ENCODE results near the gene SLC10A4.

SLC10A4 gene

GRCh38 chr4:48489683-48490011 lies 6.5 kb downstream of the SLC10A4 start:
- DNase-seq (ENCODE audit: low spot score), result no peak

- DNase-seq (ENCODE audit: low spot score), result no peak
Observed at GRCh38 chr4:48490012-48490679, 7.0 kb downstream of the SLC10A4 start, which contains the start of gene ZAR1. ZAR1 (plus strand) TSS chr4:48490252; CDS start chr4:48490292, 40 bp downstream.

GRCh38 chr4:48490680-48491513 lies 7.8 kb downstream of the SLC10A4 start:
- DNase-seq (ENCODE audit: low spot score), result no peak

GRCh38 chr4:48491514-48492176 lies 8.5 kb downstream of the SLC10A4 start:
- DNase-seq (ENCODE audit: low spot score), result no peak

- no peak for DNase-seq (ENCODE audit: low spot score)
Observed at GRCh38 chr4:48493452-48494100, 10.4 kb downstream of the SLC10A4 start.

- no peak for DNase-seq (ENCODE audit: low spot score)
Observed at GRCh38 chr4:48495941-48496340, 12.8 kb downstream of the SLC10A4 start.

GRCh38 chr4:48498895-48499294 lies 15.8 kb downstream of the SLC10A4 start:
- DNase-seq (ENCODE audit: low spot score), result no peak

- DNase-seq (ENCODE audit: low spot score), result no peak
Observed at GRCh38 chr4:48499551-48500066, 16.5 kb downstream of the SLC10A4 start.

- no peak for DNase-seq (ENCODE audit: low spot score)
Observed at GRCh38 chr4:48503233-48504025, 20.3 kb downstream of the SLC10A4 start.

GRCh38 chr4:48504026-48504330 lies 20.8 kb downstream of the SLC10A4 start:
- DNase-seq (ENCODE audit: low spot score), result no peak

- DNase-seq (ENCODE audit: low spot score), result no peak
Observed at GRCh38 chr4:48504352-48504751, 21.2 kb downstream of the SLC10A4 start.

GRCh38 chr4:48506716-48507115 lies 23.6 kb downstream of the SLC10A4 start:
- no peak for DNase-seq (ENCODE audit: low spot score)

- no peak for DNase-seq (ENCODE audit: low spot score)
Observed at GRCh38 chr4:48509543-48509942, 26.4 kb downstream of the SLC10A4 start.

GRCh38 chr4:48518143-48518542 lies 35.0 kb downstream of the SLC10A4 start:
- no peak for DNase-seq (ENCODE audit: low spot score)

- DNase-seq (ENCODE audit: low spot score), result no peak
Observed at GRCh38 chr4:48526406-48526805, 43.3 kb downstream of the SLC10A4 start.

- DNase-seq (ENCODE audit: low spot score), result no peak
Observed at GRCh38 chr4:48538358-48538757, 55.2 kb downstream of the SLC10A4 start.

Measured in HuH-7 (cell line).